GM21381 (cell line): Measurements from ENCODE around the gene PDIK1L.
A peak's percentile ranks its signal among the peaks of the same experiment; 100 is the strongest.

Source experiments
- ATAC-seq: cut with Tn5 transposase; IDR thresholded peaks from one replicate; pipeline ENCODE4 v1.9.1; 2021; ENCODE audit warnings: mild to moderate bottlenecking, moderate library complexity; ENCODE audit not compliant: unreplicated experiment

The PDIK1L gene

GRCh38 chr1:26111530-26112406, at the start of gene PDIK1L:
Gene PDIK1L, plus strand, starts transcription at chr1:26111824. Its CDS starts 2,485 bp downstream, at chr1:26114309.
- ATAC-seq: peak; percentile 78

DNA sequence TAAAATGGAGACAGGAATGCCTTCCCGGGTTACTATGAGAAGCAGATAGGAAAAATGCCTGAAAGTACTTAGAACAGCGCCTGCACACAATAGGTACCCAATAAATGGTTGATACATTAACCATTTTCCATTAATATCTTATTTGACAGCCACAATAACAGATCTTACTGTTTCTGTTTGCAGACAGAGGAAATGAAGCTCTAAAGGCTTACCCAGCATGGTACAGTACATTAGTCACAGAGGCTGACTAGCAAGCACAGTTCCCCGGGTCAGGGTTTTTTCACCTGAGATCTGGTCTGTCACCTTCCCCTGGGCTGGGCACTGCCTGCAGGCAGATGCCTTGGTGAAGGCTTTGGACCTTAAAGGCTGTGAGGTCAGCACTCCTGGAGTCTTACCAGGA, 47.1 kb upstream of the PDIK1L start:
- ATAC-seq: no peak

GRCh38 chr1:26066160-26066559, 45.5 kb upstream of the PDIK1L start:
- no peak for ATAC-seq

DNA sequence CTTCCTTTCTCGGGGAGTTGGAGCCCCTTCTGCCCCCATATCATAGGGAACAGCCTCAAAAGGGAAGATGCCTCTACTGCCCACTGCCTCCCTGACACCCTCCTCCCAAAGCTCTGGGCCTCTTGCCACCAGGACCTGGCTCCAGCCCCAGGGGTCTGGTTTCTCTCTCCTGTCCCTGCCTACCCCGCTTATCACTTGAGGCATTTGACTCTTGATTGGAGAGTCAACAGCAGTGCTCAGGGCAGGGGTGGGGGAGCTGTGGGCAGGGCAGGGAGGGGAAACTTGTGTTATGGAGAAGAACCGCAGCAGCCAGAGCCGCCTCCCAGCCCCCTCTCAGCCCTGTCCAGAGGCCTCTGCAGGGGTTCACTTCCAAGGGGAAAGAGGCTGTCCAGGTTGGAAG, 44.8 kb upstream of the PDIK1L start:
- no peak for ATAC-seq

DNA sequence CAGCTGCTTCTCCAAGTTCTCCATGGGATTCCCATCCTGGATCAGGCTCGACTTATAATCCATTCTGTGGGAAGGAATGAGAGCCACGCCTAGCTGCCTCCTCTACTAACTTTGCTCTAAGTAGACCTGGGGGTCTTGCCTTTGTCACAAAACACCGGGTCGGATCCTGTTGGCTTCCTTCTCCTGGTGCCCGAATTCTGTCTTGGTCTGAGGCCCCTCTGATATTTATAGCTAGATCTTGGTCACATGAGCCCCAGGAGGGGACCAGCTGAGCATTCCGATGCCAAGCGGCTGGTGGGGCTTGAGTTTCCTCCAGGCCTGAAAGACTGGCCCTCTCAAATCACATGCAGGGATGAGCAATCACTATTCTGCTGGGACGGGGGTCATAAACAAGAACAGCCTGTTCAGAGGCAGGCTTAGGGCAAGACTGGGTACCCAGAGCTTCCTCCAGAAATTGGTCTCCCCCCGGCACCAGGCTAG, 44.2 kb upstream of the PDIK1L start, which contains the start of gene TRIM63:
TRIM63 (minus strand) TSS at position 199 of the 480 bp plus-strand sequence; CDS start at position 63, 136 bp downstream.
- no peak for ATAC-seq

GRCh38 chr1:26069941-26070295, 41.7 kb upstream of the PDIK1L start:
- no peak for ATAC-seq

- no peak for ATAC-seq
These were observed 41.2 kb upstream of the PDIK1L start for GRCh38 chr1:26070296-26070962.

GRCh38 chr1:26070963-26071342, 40.7 kb upstream of the PDIK1L start:
- no peak for ATAC-seq

DNA sequence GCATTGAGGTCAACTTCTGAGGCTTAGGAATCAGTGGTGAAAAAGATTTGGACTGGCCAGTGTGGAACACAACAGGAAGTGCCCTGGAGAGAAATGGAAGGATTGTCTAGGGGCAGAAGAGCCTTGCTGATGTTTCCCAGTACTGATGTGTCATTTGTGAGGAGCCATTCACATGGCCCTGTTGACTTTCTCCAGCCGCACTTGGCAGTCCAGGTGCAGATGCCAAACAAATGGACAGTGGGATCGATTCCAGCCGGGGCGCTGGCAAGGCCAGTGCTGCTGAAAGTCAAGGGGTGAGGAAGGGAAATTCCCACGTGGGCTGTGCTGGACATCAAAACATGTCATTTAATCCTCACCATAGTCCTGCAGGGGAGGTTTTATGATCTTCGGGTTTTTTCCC, 39.3 kb upstream of the PDIK1L start:
- ATAC-seq: no peak

DNA sequence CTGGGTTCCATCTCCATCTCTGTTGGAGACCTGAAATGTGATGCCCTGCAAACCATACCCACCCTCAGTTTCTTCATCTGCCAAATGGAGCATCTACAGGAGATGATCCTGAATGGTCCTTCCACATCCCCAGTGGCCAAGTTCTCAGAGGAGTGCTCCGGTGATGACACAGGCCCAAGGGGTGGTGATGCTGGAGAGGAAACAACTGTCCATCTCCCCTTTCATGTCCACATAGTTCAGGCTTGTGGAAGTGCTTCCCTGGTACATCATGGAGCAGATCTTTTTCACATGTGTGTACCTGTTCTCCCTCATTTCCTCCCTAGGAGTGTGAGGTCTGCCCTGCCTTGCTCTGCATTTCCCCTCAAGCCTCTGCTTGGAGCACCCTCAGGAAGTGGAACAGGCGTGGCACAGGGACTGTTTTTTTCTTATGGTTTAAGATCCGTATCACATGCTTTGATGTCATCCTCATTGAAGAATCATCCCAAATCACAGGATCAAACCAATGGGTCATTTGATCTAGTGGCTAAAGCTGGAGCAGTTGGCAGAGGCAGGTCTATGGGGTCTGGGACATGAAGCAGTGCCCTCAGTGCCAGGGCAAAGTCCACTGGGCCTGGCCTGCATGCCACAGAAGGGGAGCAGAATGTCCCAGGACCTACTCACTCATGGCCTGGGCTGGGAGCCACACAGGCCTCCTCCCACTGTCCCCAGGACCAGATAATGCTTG, 36.0 kb upstream of the PDIK1L start:
- no peak for ATAC-seq

DNA sequence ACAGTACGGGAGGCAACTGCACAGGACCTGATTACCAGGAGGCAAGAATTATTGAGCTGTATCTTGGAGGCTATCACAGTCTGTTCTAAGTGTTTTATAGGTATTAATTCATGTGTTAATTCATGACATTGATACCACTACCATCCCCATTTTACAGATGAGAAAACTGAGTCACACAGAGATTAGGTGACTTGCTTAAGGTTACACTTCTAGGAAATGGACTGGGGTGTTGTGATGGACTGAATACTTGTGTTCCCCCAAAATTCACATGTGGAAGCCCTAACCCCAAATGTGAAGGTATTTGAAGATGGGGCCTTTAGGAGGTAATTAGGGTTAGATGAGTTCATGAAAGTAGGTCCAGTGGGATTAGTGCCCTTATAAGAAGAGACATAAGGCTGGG, 34.1 kb upstream of the PDIK1L start:
- ATAC-seq: no peak

DNA sequence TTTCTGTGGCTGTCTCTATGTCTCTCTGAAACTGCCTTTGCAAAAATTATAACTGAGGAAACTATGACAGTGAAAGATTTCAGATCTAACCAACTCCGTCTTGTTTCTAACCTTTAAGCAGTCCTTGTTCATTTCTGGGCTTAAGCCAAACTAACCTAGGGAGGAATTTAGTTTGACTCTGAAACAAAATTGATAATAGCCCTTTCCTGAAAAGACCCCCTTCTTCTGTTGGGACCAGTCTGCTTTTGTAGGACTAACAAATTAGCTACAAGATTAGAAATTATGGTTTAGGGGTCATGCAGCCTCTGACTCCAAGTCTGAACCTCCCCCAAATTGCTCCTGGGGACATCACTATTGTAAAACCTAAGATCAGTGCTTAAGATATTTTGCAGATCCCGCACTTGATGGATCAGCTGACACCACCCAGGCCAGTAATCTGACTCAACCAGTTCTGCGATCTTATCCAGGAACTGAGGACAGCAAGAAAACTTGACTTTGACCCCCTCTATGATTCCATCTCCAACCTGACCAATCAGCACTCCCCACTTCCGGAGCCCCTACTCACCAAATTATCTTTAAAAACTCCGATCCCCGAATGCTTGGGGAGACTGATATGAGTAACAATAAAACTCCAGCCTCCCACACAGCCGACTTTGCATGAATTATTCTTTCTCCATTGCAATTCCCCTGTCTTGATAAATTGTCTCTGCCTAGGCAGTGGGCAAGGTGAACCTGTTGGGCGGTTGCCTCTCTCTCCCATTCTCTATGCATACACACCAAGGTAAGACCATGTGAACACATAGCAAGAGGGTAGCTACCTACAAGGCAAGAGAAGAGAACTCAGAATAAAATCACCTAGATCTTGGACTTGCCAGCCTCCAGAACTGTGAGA, 33.1 kb upstream of the PDIK1L start:
- ATAC-seq: no peak

- no peak for ATAC-seq
These were observed 32.5 kb upstream of the PDIK1L start for GRCh38 chr1:26079178-26079563.

DNA sequence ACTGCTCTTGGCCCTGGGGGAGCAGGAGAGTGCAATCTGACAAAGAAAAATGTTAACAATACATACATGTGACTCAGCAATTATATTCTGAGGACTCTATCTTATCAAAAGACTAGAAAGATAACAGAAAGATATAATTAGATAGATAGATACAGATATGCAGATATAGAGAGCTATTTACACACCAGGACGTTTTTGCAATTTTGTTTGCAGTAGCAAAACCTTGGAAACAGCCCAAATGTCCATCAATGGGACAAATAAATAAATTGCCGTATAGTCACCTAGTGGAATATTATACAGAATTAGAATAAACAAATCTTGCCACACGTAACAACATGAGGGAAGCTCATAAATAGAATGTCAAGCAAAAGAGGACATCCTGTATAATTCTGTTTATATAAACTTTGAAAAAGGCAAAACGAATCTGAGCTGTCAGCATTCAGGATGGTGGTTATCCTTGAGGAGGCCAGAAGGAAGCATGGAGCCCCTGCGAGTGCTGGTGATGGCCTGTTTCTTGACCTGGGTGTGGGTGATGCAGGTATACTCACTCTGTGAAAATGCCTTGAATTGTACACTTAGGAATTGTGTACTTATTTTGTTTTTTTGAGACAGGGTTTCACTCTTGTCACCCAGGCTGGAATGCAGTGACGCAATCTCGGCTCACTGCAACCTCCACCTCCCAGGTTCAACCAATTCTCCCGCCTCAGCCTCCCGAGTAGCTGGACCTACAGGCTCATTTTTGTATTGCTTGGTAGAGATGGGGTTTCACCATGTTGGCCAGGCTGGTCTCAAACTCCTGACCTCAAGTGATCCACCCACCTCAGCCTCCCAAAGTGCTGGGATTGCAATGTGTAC, 31.4 kb upstream of the PDIK1L start:
- no peak for ATAC-seq

- ATAC-seq: no peak
These were observed 30.2 kb upstream of the PDIK1L start for GRCh38 chr1:26081267-26082019.

DNA sequence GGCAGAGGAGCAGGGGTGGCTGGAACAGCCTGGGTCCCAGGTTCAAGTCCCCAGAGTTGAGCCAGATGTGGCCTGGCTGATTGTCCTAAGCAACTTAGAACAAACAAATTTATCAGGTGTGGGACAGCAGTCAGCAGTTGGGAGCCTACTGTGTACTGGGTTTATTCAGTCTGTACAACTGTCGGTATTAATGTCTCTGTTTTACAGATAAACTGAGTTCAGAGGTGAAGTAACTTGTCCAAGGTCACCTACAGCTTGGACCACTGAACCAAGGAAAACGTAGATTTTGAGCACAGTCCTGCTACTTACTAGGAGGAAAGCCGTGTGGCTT, 29.6 kb upstream of the PDIK1L start:
- ATAC-seq: no peak

GRCh38 chr1:26083208-26083607, 28.4 kb upstream of the PDIK1L start:
- no peak for ATAC-seq

- ATAC-seq: no peak
These were observed 27.5 kb upstream of the PDIK1L start for GRCh38 chr1:26084091-26084561.

DNA sequence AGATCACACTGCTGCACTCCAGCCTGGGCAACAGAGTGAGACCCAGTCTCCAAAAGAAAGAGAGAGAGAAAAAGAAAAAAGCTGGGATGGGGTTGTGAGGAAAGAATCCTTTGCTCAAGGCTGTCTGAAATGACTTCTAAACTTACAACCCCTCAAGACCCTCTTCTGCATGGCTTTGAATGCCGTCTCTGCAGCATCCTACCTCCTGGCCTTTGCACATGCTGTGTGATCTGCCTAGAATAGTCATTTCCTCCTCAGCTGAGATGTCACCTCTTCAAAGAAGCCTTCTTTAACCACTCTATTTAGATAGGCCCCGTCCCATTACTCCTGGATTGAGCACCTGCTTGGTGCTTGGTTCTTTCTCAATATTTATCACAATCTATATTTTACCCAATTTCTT, 26.8 kb upstream of the PDIK1L start:
- no peak for ATAC-seq
